Loucy (cell line): ENCODE measurements around the gene HYLS1.

Experiments
- H2AFZ ChIP-seq: fragments of 200-600 bp; sonication (generic); 2 replicates; pipeline ENCODE4 v1.6.0; 2016; ENCODE audit warnings: antibody characterized with exemption, mild to moderate bottlenecking, low read length, moderate library complexity
- H3F3A ChIP-seq: fragments of 200-600 bp; 2 replicates; pipeline ENCODE4 v1.6.0; 2016; ENCODE audit warnings: antibody characterized with exemption, low read depth, mild to moderate bottlenecking
- H3K27me3 ChIP-seq: fragments of 200-600 bp; sonication (generic); 2 replicates; pipeline ENCODE4 v1.6.1; 2014; ENCODE audit warnings: low read length, mild to moderate bottlenecking; ENCODE audit not compliant: insufficient read depth, poor library complexity, severe bottlenecking
- H3K36me3 ChIP-seq: fragments of 200-600 bp; sonication (generic); 2 replicates; pipeline ENCODE4 v1.6.1; 2016; ENCODE audit warnings: low read length; ENCODE audit not compliant: insufficient read depth
- H3K4me1 ChIP-seq: fragments of 200-600 bp; sonication (generic); 2 replicates; pipeline ENCODE4 v1.5.1; 2014; ENCODE audit warnings: low read length, mild to moderate bottlenecking; ENCODE audit not compliant: insufficient read depth, poor library complexity, severe bottlenecking
- H3K4me2 ChIP-seq: fragments of 200-600 bp; sonication (generic); 2 replicates; pipeline ENCODE4 v1.6.0; 2014; ENCODE audit warnings: antibody characterized with exemption, low read length, low read depth, mild to moderate bottlenecking; ENCODE audit not compliant: poor library complexity, severe bottlenecking
- H3K4me3 ChIP-seq: fragments of 200-600 bp; sonication (generic); 2 replicates; pipeline ENCODE4 v1.5.1; 2014; ENCODE audit warnings: low read length, mild to moderate bottlenecking, mixed read lengths; ENCODE audit not compliant: poor library complexity, severe bottlenecking
- H3K79me2 ChIP-seq: fragments of 200-600 bp; sonication (generic); 2 replicates; pipeline ENCODE4 v1.6.1; 2014; ENCODE audit warnings: low read length; ENCODE audit not compliant: insufficient read depth
- H3K9ac ChIP-seq: fragments of 200-600 bp; sonication (generic); 2 replicates; pipeline ENCODE4 v1.6.0; 2014; ENCODE audit warnings: mild to moderate bottlenecking, low read depth, low read length, moderate library complexity; ENCODE audit not compliant: poor library complexity, severe bottlenecking
- H3K9me2 ChIP-seq: fragments of 200-600 bp; sonication (generic); replicated peaks from 2 replicates; pipeline ENCODE4 v1.6.1; 2016; ENCODE audit warnings: low read depth, low read length, mixed read lengths
- H3K9me3 ChIP-seq: fragments of 200-600 bp; sonication (generic); 2 replicates; pipeline ENCODE4 v1.6.1; 2014; ENCODE audit warnings: mild to moderate bottlenecking, antibody characterized with exemption, low read length, low read depth; ENCODE audit not compliant: insufficient read depth
- H4K20me1 ChIP-seq: fragments of 200-600 bp; sonication (generic); 2 replicates; pipeline ENCODE4 v1.6.0; 2014; ENCODE audit warnings: antibody characterized with exemption, low read length, mild to moderate bottlenecking; ENCODE audit not compliant: insufficient read depth, poor library complexity, severe bottlenecking
- EZH2phosphoT487 ChIP-seq: fragments of 200-600 bp; IDR thresholded peaks from 2 replicates; pipeline ENCODE4 v1.6.1; 2018; ENCODE audit warnings: antibody characterized with exemption, mild to moderate bottlenecking, moderate library complexity, borderline replicate concordance
- TF ChIP-seq, protein P1 (sequence below): fragments of 200-600 bp; sonication (generic); conservative IDR thresholded peaks from 2 replicates; pipeline ENCODE4 v1.5.1; 2014; ENCODE audit warnings: mild to moderate bottlenecking, antibody characterized with exemption, low read length

The HYLS1 gene

DNA sequence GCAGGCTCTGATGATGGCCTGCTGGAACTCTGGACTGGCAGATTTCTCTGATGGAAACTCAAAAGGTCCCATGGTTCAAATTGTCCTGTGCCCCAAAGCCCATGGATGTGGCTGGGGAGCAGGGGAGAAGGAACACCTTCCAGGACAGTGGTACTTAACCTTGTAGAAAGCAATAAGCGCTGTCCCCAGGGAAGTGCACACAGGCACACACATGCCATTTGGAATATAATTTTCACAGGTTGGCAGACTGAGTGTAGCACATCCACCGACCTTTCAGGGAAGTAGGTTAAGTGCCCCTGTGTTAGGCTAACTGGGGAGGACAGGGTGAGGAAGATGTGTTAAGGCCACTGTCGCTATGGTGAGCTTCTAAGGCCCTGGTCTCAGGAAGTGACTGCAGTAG is 34.7 kb downstream of the HYLS1 start:
- Histone ChIP-seq H3K36me3 (no peaks in the 10 kb centered on the region), H3K27me3 (no peaks in the 10 kb centered on the region), H3K4me3 (no peak overlapping the region), H3K9ac (no peak overlapping the region), H4K20me1 (no peaks in the 10 kb centered on the region), H3F3A (no peaks in the 10 kb centered on the region), H3K79me2 (no peaks in the 10 kb centered on the region), H3K9me2 (no peaks in the 10 kb centered on the region), H2AFZ (no peak overlapping the region), H3K4me1 (no peaks in the 10 kb centered on the region), H3K9me3 (no peaks in the 10 kb centered on the region), H3K4me2 (no peak overlapping the region)
- no peak for TF ChIP-seq EZH2phosphoT487
- TF ChIP-seq, protein P1, sequence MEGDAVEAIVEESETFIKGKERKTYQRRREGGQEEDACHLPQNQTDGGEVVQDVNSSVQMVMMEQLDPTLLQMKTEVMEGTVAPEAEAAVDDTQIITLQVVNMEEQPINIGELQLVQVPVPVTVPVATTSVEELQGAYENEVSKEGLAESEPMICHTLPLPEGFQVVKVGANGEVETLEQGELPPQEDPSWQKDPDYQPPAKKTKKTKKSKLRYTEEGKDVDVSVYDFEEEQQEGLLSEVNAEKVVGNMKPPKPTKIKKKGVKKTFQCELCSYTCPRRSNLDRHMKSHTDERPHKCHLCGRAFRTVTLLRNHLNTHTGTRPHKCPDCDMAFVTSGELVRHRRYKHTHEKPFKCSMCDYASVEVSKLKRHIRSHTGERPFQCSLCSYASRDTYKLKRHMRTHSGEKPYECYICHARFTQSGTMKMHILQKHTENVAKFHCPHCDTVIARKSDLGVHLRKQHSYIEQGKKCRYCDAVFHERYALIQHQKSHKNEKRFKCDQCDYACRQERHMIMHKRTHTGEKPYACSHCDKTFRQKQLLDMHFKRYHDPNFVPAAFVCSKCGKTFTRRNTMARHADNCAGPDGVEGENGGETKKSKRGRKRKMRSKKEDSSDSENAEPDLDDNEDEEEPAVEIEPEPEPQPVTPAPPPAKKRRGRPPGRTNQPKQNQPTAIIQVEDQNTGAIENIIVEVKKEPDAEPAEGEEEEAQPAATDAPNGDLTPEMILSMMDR: no peak

DNA sequence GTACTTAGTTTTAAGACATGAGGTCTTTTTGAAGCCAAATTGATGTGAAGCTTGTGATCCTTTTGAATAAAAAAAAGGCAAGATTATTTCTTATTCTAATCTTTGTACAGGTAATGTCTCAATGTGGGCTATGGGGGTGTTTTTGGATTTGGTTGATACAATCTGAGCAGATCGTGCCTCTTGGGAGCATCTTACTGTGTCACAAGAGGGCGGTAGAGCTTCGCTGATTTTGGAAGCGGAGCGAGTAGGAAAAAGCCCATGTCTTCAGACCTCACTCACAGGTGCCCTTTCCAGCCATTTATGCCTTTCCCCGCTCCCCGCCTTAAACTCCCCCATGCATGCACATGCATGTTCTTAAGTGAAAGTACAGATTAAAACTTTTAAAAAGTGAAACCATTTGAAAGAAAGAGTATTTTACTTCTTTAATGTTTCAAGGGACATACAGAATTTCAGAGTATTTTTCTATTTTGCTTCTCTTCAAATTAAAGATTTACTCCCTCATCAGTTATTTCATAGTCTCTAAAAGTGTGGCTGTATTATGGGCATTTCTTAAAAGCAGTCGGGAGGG is 35.6 kb downstream of the HYLS1 start:
- H3K9me3 ChIP-seq: no peaks in the 10 kb centered on the region
- TF ChIP-seq, protein P1: peak; percentile 80
- TF ChIP-seq EZH2phosphoT487: no peak
- H3K4me1 ChIP-seq: no peaks in the 10 kb centered on the region
- H3K9ac ChIP-seq: no peak overlapping the region
- no peaks in the 10 kb centered on the region for H4K20me1 ChIP-seq
- no peaks in the 10 kb centered on the region for H3K79me2 ChIP-seq
- no peaks in the 10 kb centered on the region for H3K36me3 ChIP-seq
- no peaks in the 10 kb centered on the region for H3K9me2 ChIP-seq
- no peaks in the 10 kb centered on the region for H3K27me3 ChIP-seq
- H3K4me3 ChIP-seq: no peak overlapping the region
- no peak overlapping the region for H3K4me2 ChIP-seq
- H2AFZ ChIP-seq: no peak overlapping the region
- H3F3A ChIP-seq: no peaks in the 10 kb centered on the region

DNA sequence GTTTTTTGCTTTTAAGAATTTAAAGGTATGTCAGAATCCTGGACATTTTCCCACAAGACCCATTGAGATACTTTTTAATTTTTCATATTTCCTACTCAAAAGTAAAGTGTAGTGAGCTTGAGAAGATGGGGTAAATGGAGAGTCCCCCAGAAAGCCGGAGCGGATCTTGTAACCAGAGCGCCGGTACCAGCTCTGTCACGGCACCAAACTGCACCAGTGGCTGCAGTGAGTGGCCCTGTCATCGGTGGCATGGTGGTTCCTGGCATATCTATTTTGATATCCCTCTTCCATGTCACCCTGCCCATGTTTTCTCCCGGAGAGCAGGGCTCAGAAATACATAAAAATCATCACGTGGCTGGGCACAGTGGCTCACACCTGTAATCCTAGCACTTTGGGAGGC is 36.2 kb downstream of the HYLS1 start:
- Histone ChIP-seq H3K9me3 (no peaks in the 10 kb centered on the region), H2AFZ (no peak overlapping the region), H4K20me1 (no peaks in the 10 kb centered on the region), H3K4me1 (no peaks in the 10 kb centered on the region), H3F3A (no peaks in the 10 kb centered on the region), H3K9me2 (no peaks in the 10 kb centered on the region), H3K27me3 (no peaks in the 10 kb centered on the region), H3K79me2 (no peaks in the 10 kb centered on the region), H3K9ac (no peak overlapping the region), H3K4me2 (no peak overlapping the region), H3K4me3 (no peak overlapping the region), H3K36me3 (no peaks in the 10 kb centered on the region)
- no peak for TF ChIP-seq EZH2phosphoT487
- TF ChIP-seq, protein P1: no peak
